Measurements from ENCODE around the gene SYT7. TPM values are rescaled to one million over a fixed set of nuclear protein-coding genes. Genes with fewer than 3 reads are reported as not detected.
A peak's percentile ranks its signal among the peaks of the same experiment; 100 is the strongest.

Gene SYT7
- total RNA-seq, 6 experiments from 2014 or later = 13.1 to 70.8 (median 31.6) TPM

GRCh38 chr11:61510974-61511373 is 69.9 kb downstream of the SYT7 start:
- Histone ChIP-seq H3K27ac (no peak overlapping the region), H3K4me3 (no peak overlapping the region), H3K9me3 (no peaks in the 10 kb centered on the region), H3K27me3 (no peaks in the 10 kb centered on the region), H3K4me1 (peaks cover 0 to 9% (median 0%) of the 10 kb centered on the region in 4 donors), H3K36me3 (no peaks in the 10 kb centered on the region)
- 87% methylated on average over 12 of the region's 14 CpGs for WGBS (ENCODE audit: insufficient coverage, low coverage, low lambda C conversion rate, missing lambda C conversion rate)
- intact Hi-C loops (cut with DNase I) = no loop called here
- ATAC-seq (no peak), DNase-seq (no peak)
- TF ChIP-seq CTCF (IDR thresholded peaks at IDR 0.05) (no peak), POLR2A (IDR thresholded peaks at IDR 0.05) (no peak)

GRCh38 chr11:61510166-61510919 is 70.5 kb downstream of the SYT7 start:
- 70% methylated on average over 3 of the region's 16 CpGs for WGBS (ENCODE audit: insufficient coverage, low coverage, low lambda C conversion rate, missing lambda C conversion rate)
- TF ChIP-seq POLR2A (IDR thresholded peaks at IDR 0.05) (no peak), CTCF (IDR thresholded peaks at IDR 0.05) (no peak)
- no peaks in the 10 kb centered on the region for H3K9me3 ChIP-seq
- DNase-seq (no peak), ATAC-seq (no peak)
- H3K27ac ChIP-seq = no peak overlapping the region
- no peak overlapping the region for H3K4me3 ChIP-seq
- no peaks in the 10 kb centered on the region for H3K27me3 ChIP-seq
- peaks cover 0 to 9% (median 0%) of the 10 kb centered on the region in 4 donors for H3K4me1 ChIP-seq
- intact Hi-C loops (cut with DNase I) = no loop called here
- no peaks in the 10 kb centered on the region for H3K36me3 ChIP-seq

- DNase-seq (peak; percentile 74 to 85 (median 76)), ATAC-seq (peak; percentile 91 to 96 (median 94))
- Histone ChIP-seq H3K4me3 (peak overlapping the region in 1 of 3 donors; percentile 5), H3K36me3 (no peaks in the 10 kb centered on the region), H3K4me1 (peaks cover 0 to 9% (median 0%) of the 10 kb centered on the region in 4 donors), H3K9me3 (no peaks in the 10 kb centered on the region), H3K27ac (no peak overlapping the region), H3K27me3 (no peaks in the 10 kb centered on the region)
- WGBS (ENCODE audit: insufficient coverage, low coverage, low lambda C conversion rate, missing lambda C conversion rate) = 0% methylated on average over 11 of the region's 117 CpGs
- TF ChIP-seq CTCF (IDR thresholded peaks at IDR 0.05) = peak; percentile 52 to 66 (median 64)
- no peak for TF ChIP-seq POLR2A (IDR thresholded peaks at IDR 0.05)
- intact Hi-C loops (cut with DNase I) = no loop called here
Measured at GRCh38 chr11:61509043-61510029, 71.5 kb downstream of the SYT7 start.

- peak within 1 kb of the TSS in 1 of 3 donors; percentile 5 for H3K4me3 ChIP-seq
- no peak for DNase-seq
- no peaks in the 10 kb centered on the region for H3K9me3 ChIP-seq
- H3K4me1 ChIP-seq = peaks cover 0 to 9% (median 0%) of the 10 kb centered on the region in 4 donors
- peak in 2 of 4 donors; percentile 5 to 33 for ATAC-seq
- WGBS (ENCODE audit: insufficient coverage, low coverage, low lambda C conversion rate, missing lambda C conversion rate) = 13% methylated on average over 5 of the region's 74 CpGs
- no peaks in the 10 kb centered on the region for H3K36me3 ChIP-seq
- no peak for TF ChIP-seq POLR2A (IDR thresholded peaks at IDR 0.05)
- no peak for TF ChIP-seq CTCF (IDR thresholded peaks at IDR 0.05)
- H3K27ac ChIP-seq = no peak within 1 kb of the TSS
- intact Hi-C loops (cut with DNase I) = no loop called here
- H3K27me3 ChIP-seq = no peaks in the 10 kb centered on the region
Measured at GRCh38 chr11:61507962-61508861, 72.7 kb downstream of the SYT7 start, which contains the start of gene LRRC10B. TSS of gene LRRC10B (plus strand) at chr11:61508749. CDS start at chr11:61508999, 250 bp downstream.
